OCI-LY3 (cell line): ENCODE measurements around the gene PADI3.

Experiments used
- H2AFZ ChIP-seq: fragments of 200-600, 300-600 bp; shearing (Covaris generic); 2 replicates; pipeline ENCODE4 v1.6.0; 2014; ENCODE audit warnings: antibody characterized with exemption, low read depth, low read length
- H3K27ac ChIP-seq: fragments of 200-600, 300-600 bp; sonication (generic); 2 replicates; pipeline ENCODE4 v1.5.1; 2014; ENCODE audit warnings: mild to moderate bottlenecking, low read length, moderate library complexity, mixed read lengths
- H3K27me3 ChIP-seq: fragments of 200-600, 300-600 bp; sonication (generic); 2 replicates; pipeline ENCODE4 v1.6.1; 2014; ENCODE audit warnings: low read depth, low read length, mixed read lengths
- H3K36me3 ChIP-seq: fragments of 200-600, 300-600 bp; sonication (generic); replicated peaks from 2 replicates; pipeline ENCODE3; 2014; ENCODE audit warnings: low read depth, low read length, mixed read lengths
- H3K4me1 ChIP-seq: fragments of 300-600, 200-600 bp; sonication (generic); 2 replicates; pipeline ENCODE4 v1.6.1; 2014; ENCODE audit warnings: low read length, mixed read lengths
- H3K4me2 ChIP-seq: fragments of 200-600, 300-600 bp; sonication (generic); 2 replicates; pipeline ENCODE4 v1.6.1; 2014; ENCODE audit warnings: low read length, mixed read lengths
- H3K4me3 ChIP-seq: fragments of 300-600, 200-600 bp; sonication (generic); 2 replicates; pipeline ENCODE4 v1.5.1; 2014; ENCODE audit warnings: antibody characterized with exemption, mild to moderate bottlenecking, low read length, moderate library complexity
- H3K79me2 ChIP-seq: fragments of 300-600, 200-600 bp; shearing (Covaris generic); 2 replicates; pipeline ENCODE4 v1.6.1; 2014; ENCODE audit warnings: mild to moderate bottlenecking, low read length, mixed read lengths
- H3K9ac ChIP-seq: fragments of 300-600, 200-600 bp; shearing (Covaris generic); 2 replicates; pipeline ENCODE4 v1.6.0; 2014; ENCODE audit warnings: mild to moderate bottlenecking, low read length, moderate library complexity
- H3K9me3 ChIP-seq: fragments of 200-600, 300-600 bp; shearing (Covaris generic); 2 replicates; pipeline ENCODE4 v1.6.1; 2014; ENCODE audit warnings: low read length, mixed read lengths; ENCODE audit not compliant: insufficient read depth
- H4K20me1 ChIP-seq: fragments of 200-600, 300-600 bp; sonication (generic); 2 replicates; pipeline ENCODE4 v1.6.1; 2016; ENCODE audit warnings: low read length, mixed read lengths; ENCODE audit not compliant: insufficient read depth
- CTCF ChIP-seq: fragments of 200-600, 300-600 bp; sonication (generic); IDR thresholded peaks from 2 replicates; pipeline ENCODE4 v1.5.1; 2014; ENCODE audit warnings: antibody characterized with exemption, low read length, low read depth
- EZH2phosphoT487 ChIP-seq: fragments of 200-600 bp; shearing (Covaris generic); IDR thresholded peaks from 2 replicates; pipeline ENCODE4 v1.6.1; 2018; ENCODE audit warnings: antibody characterized with exemption, mixed run types, low read depth

PADI3 gene

GRCh38 chr1:17278996-17279830 is 30.3 kb downstream of the PADI3 start:
- H3K4me2 ChIP-seq = no peak overlapping the region
- 0 out of 2 replicates have a peak, but pooled peaks cover 6% of the 10 kb centered on the region for H3K27me3 ChIP-seq
- H3K4me3 ChIP-seq = no peak overlapping the region
- no peaks in the 10 kb centered on the region for H3K36me3 ChIP-seq
- no peaks in the 10 kb centered on the region for H3K79me2 ChIP-seq
- H3K27ac ChIP-seq = no peak overlapping the region
- TF ChIP-seq EZH2phosphoT487 (no peak), CTCF (no peak)
- H3K9me3 ChIP-seq = no peaks in the 10 kb centered on the region
- no peak overlapping the region for H2AFZ ChIP-seq
- no peaks in the 10 kb centered on the region for H4K20me1 ChIP-seq
- no peak overlapping the region for H3K9ac ChIP-seq
- H3K4me1 ChIP-seq = peaks cover 3% of the 10 kb centered on the region; the same call in 1 of the 2 replicates

GRCh38 chr1:17280436-17280835 is 31.5 kb downstream of the PADI3 start:
- no peak overlapping the region for H2AFZ ChIP-seq
- no peaks in the 10 kb centered on the region for H3K9me3 ChIP-seq
- H3K9ac ChIP-seq = no peak overlapping the region
- peaks cover 3% of the 10 kb centered on the region; the same call in 1 of the 2 replicates for H3K4me1 ChIP-seq
- H4K20me1 ChIP-seq = no peaks in the 10 kb centered on the region
- no peaks in the 10 kb centered on the region for H3K36me3 ChIP-seq
- H3K27ac ChIP-seq = no peak overlapping the region
- H3K4me3 ChIP-seq = no peak overlapping the region
- TF ChIP-seq CTCF (no peak), EZH2phosphoT487 (no peak)
- H3K27me3 ChIP-seq = 0 out of 2 replicates have a peak, but pooled peaks cover 6% of the 10 kb centered on the region
- no peak overlapping the region for H3K4me2 ChIP-seq
- H3K79me2 ChIP-seq = no peaks in the 10 kb centered on the region

GRCh38 chr1:17280894-17281293 is 32.0 kb downstream of the PADI3 start:
- no peak overlapping the region for H3K4me3 ChIP-seq
- no peak overlapping the region for H3K9ac ChIP-seq
- H3K36me3 ChIP-seq = no peaks in the 10 kb centered on the region
- no peak for TF ChIP-seq CTCF
- TF ChIP-seq EZH2phosphoT487 = no peak
- no peaks in the 10 kb centered on the region for H4K20me1 ChIP-seq
- H3K27me3 ChIP-seq = 0 out of 2 replicates have a peak, but pooled peaks cover 6% of the 10 kb centered on the region
- H3K27ac ChIP-seq = no peak overlapping the region
- no peaks in the 10 kb centered on the region for H3K79me2 ChIP-seq
- no peak overlapping the region for H3K4me2 ChIP-seq
- no peak overlapping the region for H2AFZ ChIP-seq
- H3K9me3 ChIP-seq = no peaks in the 10 kb centered on the region
- H3K4me1 ChIP-seq = peaks cover 3% of the 10 kb centered on the region; the same call in 1 of the 2 replicates

GRCh38 chr1:17281775-17282181 is 32.9 kb downstream of the PADI3 start:
- H3K27me3 ChIP-seq = 0 out of 2 replicates have a peak, but pooled peaks cover 6% of the 10 kb centered on the region
- H2AFZ ChIP-seq = no peak overlapping the region
- no peak overlapping the region for H3K4me3 ChIP-seq
- H3K27ac ChIP-seq = no peak overlapping the region
- no peaks in the 10 kb centered on the region for H4K20me1 ChIP-seq
- no peak overlapping the region for H3K4me2 ChIP-seq
- TF ChIP-seq EZH2phosphoT487 (no peak), CTCF (no peak)
- no peak overlapping the region for H3K9ac ChIP-seq
- peaks cover 3% of the 10 kb centered on the region; the same call in 1 of the 2 replicates for H3K4me1 ChIP-seq
- no peaks in the 10 kb centered on the region for H3K79me2 ChIP-seq
- no peaks in the 10 kb centered on the region for H3K9me3 ChIP-seq
- H3K36me3 ChIP-seq = no peaks in the 10 kb centered on the region
